Hepatocyte (in vitro differentiated cells): ENCODE data around the gene TUBG1.

Experiments used
- EZH2phosphoT487 ChIP-seq: fragments of 200-600 bp; sonication (generic); IDR thresholded peaks from one replicate; pipeline ENCODE4 v1.6.1; 2018; ENCODE audit warnings: antibody characterized with exemption, mild to moderate bottlenecking, low read depth, moderate library complexity; ENCODE audit not compliant: unreplicated experiment, severe bottlenecking
- TF ChIP-seq, protein P1 (sequence below): fragments of 200-600 bp; sonication (generic); IDR thresholded peaks from 2 replicates; pipeline ENCODE4 v1.5.1; 2016; ENCODE audit warnings: antibody characterized with exemption, mild to moderate bottlenecking; ENCODE audit not compliant: poor library complexity

DNA sequence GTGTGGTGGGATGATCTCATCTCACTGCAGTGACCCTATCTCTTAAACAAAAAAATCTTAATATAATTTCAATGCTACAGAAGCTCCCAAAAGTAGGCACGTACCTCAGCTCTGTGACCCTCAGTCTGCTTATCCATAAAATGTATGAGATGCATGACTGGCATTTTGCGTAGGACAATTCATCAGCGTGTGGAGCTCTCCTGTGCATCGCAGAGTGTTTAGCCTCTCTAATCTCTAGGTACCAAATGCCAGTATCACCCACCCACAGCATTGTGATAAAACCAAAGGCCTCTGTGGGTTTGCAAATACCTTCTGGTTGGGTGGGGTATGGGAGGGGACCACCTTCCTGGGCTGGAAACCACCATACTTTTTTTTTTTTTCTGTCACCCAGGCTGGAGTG, 30.6 kb downstream of the TUBG1 start:
- TF ChIP-seq, protein P1, sequence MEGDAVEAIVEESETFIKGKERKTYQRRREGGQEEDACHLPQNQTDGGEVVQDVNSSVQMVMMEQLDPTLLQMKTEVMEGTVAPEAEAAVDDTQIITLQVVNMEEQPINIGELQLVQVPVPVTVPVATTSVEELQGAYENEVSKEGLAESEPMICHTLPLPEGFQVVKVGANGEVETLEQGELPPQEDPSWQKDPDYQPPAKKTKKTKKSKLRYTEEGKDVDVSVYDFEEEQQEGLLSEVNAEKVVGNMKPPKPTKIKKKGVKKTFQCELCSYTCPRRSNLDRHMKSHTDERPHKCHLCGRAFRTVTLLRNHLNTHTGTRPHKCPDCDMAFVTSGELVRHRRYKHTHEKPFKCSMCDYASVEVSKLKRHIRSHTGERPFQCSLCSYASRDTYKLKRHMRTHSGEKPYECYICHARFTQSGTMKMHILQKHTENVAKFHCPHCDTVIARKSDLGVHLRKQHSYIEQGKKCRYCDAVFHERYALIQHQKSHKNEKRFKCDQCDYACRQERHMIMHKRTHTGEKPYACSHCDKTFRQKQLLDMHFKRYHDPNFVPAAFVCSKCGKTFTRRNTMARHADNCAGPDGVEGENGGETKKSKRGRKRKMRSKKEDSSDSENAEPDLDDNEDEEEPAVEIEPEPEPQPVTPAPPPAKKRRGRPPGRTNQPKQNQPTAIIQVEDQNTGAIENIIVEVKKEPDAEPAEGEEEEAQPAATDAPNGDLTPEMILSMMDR = no peak
- TF ChIP-seq EZH2phosphoT487 = no peak
